DMS153 treated with DMSO at 0.1 percent for 48 hours (cell line): ENCODE data around the gene C19orf67.
"Not testable (repeated sequence)": the region's sequence is repeated elsewhere in the genome, so short reads cannot be mapped to it uniquely, and the experiment has no call there.

ENCODE experiments used
- DNase-seq: peaks from one replicate; lab custom pipeline; 2025; ENCODE audit not compliant: unreplicated experiment; lab: John Stamatoyannopoulos, UW

C19orf67 gene

GRCh38 chr19:14058182-14059092 lies 27.1 kb downstream of the C19orf67 start:
- no peak for DNase-seq

- DNase-seq, result no peak
Observed at GRCh38 chr19:14056741-14057356, 28.7 kb downstream of the C19orf67 start.

GRCh38 chr19:14056069-14056666 lies 29.4 kb downstream of the C19orf67 start:
- no peak for DNase-seq

GRCh38 chr19:14055396-14055795 lies 30.2 kb downstream of the C19orf67 start:
- no peak for DNase-seq

- DNase-seq, result no peak
Observed at GRCh38 chr19:14054721-14055120, 30.9 kb downstream of the C19orf67 start.

- no peak for DNase-seq
Observed at GRCh38 chr19:14054099-14054498, 31.5 kb downstream of the C19orf67 start.

- no peak for DNase-seq
Observed at GRCh38 chr19:14053500-14053899, 32.1 kb downstream of the C19orf67 start.

GRCh38 chr19:14053032-14053431 lies 32.6 kb downstream of the C19orf67 start:
- DNase-seq, result no peak

GRCh38 chr19:14052470-14052869 lies 33.1 kb downstream of the C19orf67 start:
- DNase-seq, result no peak

GRCh38 chr19:14051980-14052379 lies 33.6 kb downstream of the C19orf67 start:
- DNase-seq, result no peak

- DNase-seq, result not testable (repeated sequence)
Observed at GRCh38 chr19:14050961-14051360, 34.6 kb downstream of the C19orf67 start.

GRCh38 chr19:14050512-14050911 lies 35.1 kb downstream of the C19orf67 start:
- DNase-seq, result no peak

GRCh38 chr19:14048443-14049153 lies 37.0 kb downstream of the C19orf67 start:
- no peak for DNase-seq

GRCh38 chr19:14047866-14048265 lies 37.7 kb downstream of the C19orf67 start:
- not testable (repeated sequence) for DNase-seq

- DNase-seq, result peak; percentile 15
Observed at GRCh38 chr19:14042659-14043608, 42.6 kb downstream of the C19orf67 start.

- DNase-seq, result no peak
Observed at GRCh38 chr19:14039181-14039580, 46.4 kb downstream of the C19orf67 start.

- DNase-seq, result no peak
Observed at GRCh38 chr19:14035706-14036105, 49.9 kb downstream of the C19orf67 start.

GRCh38 chr19:14035159-14035558 lies 50.4 kb downstream of the C19orf67 start:
- not testable (repeated sequence) for DNase-seq

GRCh38 chr19:14033946-14034345 lies 51.6 kb downstream of the C19orf67 start:
- DNase-seq, result no peak
